IPS-20b (cell line): ENCODE data around the gene LAMA5.
A peak's percentile ranks its signal among the peaks of the same experiment; 100 is the strongest.
"Not testable (repeated sequence)": the region's sequence is repeated elsewhere in the genome, so short reads cannot be mapped to it uniquely, and the experiment has no call there.

ENCODE experiments used
- H3K27ac ChIP-seq: one replicate; pipeline ENCODE4 v1.5.1; 2013; ENCODE audit warnings: low read length
- H3K27me3 ChIP-seq: 2 replicates; pipeline ENCODE4 v1.6.1; 2013; ENCODE audit warnings: mild to moderate bottlenecking, low read length, inconsistent platforms; ENCODE audit not compliant: insufficient read depth
- H3K36me3 ChIP-seq: 2 replicates; pipeline ENCODE4 v1.6.1; 2013; ENCODE audit warnings: low read depth, mild to moderate bottlenecking, inconsistent platforms, low read length, moderate library complexity; ENCODE audit not compliant: insufficient read depth
- H3K4me1 ChIP-seq: 2 replicates; pipeline ENCODE4 v1.6.1; 2013; ENCODE audit warnings: mild to moderate bottlenecking, control low read depth, inconsistent platforms, low read length, moderate library complexity; ENCODE audit not compliant: insufficient read depth
- H3K4me3 ChIP-seq: 2 replicates; pipeline ENCODE4 v1.5.1; 2013; ENCODE audit warnings: mild to moderate bottlenecking, low read length, inconsistent platforms
- H3K9ac ChIP-seq: 2 replicates; pipeline ENCODE4 v1.6.1; 2013; ENCODE audit warnings: low read depth, mild to moderate bottlenecking, inconsistent platforms, low read length, moderate library complexity
- H3K9me3 ChIP-seq: 2 replicates; pipeline ENCODE4 v1.6.1; 2013; ENCODE audit warnings: mild to moderate bottlenecking, low read depth, low read length, inconsistent platforms; ENCODE audit not compliant: insufficient read depth

LAMA5 gene

GRCh38 chr20:62382306-62383198 is 15.4 kb upstream of the LAMA5 start:
- H3K27me3 ChIP-seq = no peaks in the 10 kb centered on the region
- H3K9ac ChIP-seq = no peak overlapping the region
- H3K27ac ChIP-seq = no peak overlapping the region
- no peak overlapping the region for H3K4me3 ChIP-seq
- no peaks in the 10 kb centered on the region for H3K9me3 ChIP-seq
- H3K36me3 ChIP-seq = peaks cover 12% of the 10 kb centered on the region
- no peaks in the 10 kb centered on the region; the same call in 1 of the 2 replicates for H3K4me1 ChIP-seq

DNA sequence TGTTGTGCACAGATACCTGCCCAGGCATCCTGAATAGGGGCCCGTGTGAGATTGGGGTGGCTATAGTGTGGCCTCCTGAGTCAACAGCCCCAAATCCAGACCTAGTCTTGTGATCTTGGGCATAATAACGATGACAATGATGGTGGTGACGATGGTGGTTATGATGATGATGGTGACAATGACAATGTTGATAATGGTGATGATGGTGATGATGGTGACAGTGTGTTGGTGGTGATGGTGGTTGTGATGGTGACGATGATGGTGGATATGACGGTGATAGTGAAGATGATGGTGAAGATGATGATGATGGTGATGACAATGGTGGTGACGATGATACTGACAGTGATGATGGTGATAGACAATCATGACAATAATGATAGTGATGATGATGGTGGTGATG is 14.7 kb upstream of the LAMA5 start:
- H3K4me1 ChIP-seq = peaks cover 4% of the 10 kb centered on the region; the same call in 1 of the 2 replicates
- H3K27ac ChIP-seq = no peak overlapping the region
- no peak overlapping the region for H3K9ac ChIP-seq
- peaks cover 8% of the 10 kb centered on the region for H3K36me3 ChIP-seq
- no peaks in the 10 kb centered on the region for H3K9me3 ChIP-seq
- H3K27me3 ChIP-seq = no peaks in the 10 kb centered on the region
- H3K4me3 ChIP-seq = no peak overlapping the region

DNA sequence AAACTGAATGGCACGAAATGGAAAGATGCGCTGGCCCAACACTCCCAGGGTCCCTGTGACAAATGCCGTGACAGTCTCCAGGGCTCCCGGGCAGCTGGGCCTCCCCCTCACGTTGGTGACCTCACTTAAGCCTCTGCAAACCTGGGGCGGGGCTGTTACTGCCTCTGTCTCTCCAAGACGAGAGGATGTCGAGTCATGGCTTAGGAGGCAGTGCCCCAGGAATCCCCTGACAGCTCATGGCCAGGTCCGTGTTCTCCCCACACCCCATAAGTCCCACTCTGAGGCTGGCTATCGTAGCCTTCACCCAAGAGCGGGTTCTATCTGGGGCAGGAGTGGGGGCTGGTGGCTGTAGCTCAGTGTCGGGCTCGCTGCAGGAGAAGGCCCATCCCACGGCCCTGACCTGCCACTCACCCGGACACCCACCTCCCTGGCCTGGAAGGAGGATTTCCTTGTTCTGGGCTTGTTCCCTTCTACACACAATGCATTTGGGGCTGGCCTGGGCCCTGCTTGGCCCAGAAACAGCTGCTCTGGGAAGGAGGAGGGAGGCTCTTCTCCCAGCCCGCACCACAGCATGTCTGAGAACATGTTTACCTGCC is 14.2 kb upstream of the LAMA5 start:
- Histone ChIP-seq H3K27ac (no peak overlapping the region), H3K9ac (no peak overlapping the region), H3K4me3 (no peak overlapping the region), H3K36me3 (peaks cover 8% of the 10 kb centered on the region), H3K9me3 (no peaks in the 10 kb centered on the region), H3K27me3 (no peaks in the 10 kb centered on the region), H3K4me1 (peaks cover 8% of the 10 kb centered on the region; the same call in 1 of the 2 replicates)

GRCh38 chr20:62378215-62378614 is 11.1 kb upstream of the LAMA5 start:
- no peaks in the 10 kb centered on the region for H3K9me3 ChIP-seq
- no peak overlapping the region for H3K27ac ChIP-seq
- H3K27me3 ChIP-seq = no peaks in the 10 kb centered on the region
- no peak overlapping the region for H3K9ac ChIP-seq
- H3K36me3 ChIP-seq = peaks cover 8% of the 10 kb centered on the region
- peaks cover 14% of the 10 kb centered on the region; the same call in 1 of the 2 replicates for H3K4me1 ChIP-seq
- H3K4me3 ChIP-seq = no peak overlapping the region

DNA sequence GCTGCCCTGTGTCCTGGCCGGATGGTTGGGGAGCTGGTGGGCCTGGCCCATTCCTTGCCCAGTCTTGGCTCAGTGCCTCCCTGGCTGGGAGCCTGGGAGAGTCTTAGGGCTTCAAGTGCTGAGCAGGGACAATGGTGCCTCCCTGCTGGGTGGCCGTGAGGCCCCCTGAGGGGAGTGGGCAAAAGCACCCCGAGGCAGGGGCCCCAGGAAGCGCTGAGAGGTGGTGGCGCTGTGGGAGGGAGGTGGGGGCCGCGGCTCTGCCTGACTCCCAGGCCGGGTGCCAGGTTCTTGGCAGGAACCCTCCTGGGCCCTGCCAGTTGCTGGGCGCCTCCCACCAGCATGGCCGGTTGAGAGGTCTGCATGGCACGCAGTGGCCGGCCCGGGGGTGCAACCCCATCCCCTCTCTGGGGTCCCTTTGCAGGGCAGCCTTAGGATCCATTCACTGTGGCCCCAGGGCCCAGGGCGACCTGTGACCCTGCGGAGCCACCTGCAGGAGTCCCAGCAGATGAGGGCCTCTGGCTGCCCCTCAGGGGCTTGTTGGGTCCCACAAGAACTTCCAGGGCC is 10.6 kb upstream of the LAMA5 start:
- Histone ChIP-seq H3K27me3 (no peaks in the 10 kb centered on the region), H3K9ac (no peak overlapping the region), H3K4me3 (no peak overlapping the region), H3K4me1 (peaks cover 14% of the 10 kb centered on the region; the same call in 1 of the 2 replicates), H3K9me3 (no peaks in the 10 kb centered on the region), H3K27ac (no peak overlapping the region), H3K36me3 (peaks cover 8% of the 10 kb centered on the region)

- Histone ChIP-seq H3K9ac (peak overlapping the region; percentile 67; the same call in 1 of the 2 replicates), H3K36me3 (peaks cover 5% of the 10 kb centered on the region), H3K27ac (peak overlapping the region; percentile 65), H3K9me3 (no peaks in the 10 kb centered on the region), H3K4me3 (no peak overlapping the region), H3K27me3 (no peaks in the 10 kb centered on the region), H3K4me1 (peaks cover 14% of the 10 kb centered on the region; the same call in 1 of the 2 replicates)
Measured at GRCh38 chr20:62377064-62377461, 10.0 kb upstream of the LAMA5 start.

DNA sequence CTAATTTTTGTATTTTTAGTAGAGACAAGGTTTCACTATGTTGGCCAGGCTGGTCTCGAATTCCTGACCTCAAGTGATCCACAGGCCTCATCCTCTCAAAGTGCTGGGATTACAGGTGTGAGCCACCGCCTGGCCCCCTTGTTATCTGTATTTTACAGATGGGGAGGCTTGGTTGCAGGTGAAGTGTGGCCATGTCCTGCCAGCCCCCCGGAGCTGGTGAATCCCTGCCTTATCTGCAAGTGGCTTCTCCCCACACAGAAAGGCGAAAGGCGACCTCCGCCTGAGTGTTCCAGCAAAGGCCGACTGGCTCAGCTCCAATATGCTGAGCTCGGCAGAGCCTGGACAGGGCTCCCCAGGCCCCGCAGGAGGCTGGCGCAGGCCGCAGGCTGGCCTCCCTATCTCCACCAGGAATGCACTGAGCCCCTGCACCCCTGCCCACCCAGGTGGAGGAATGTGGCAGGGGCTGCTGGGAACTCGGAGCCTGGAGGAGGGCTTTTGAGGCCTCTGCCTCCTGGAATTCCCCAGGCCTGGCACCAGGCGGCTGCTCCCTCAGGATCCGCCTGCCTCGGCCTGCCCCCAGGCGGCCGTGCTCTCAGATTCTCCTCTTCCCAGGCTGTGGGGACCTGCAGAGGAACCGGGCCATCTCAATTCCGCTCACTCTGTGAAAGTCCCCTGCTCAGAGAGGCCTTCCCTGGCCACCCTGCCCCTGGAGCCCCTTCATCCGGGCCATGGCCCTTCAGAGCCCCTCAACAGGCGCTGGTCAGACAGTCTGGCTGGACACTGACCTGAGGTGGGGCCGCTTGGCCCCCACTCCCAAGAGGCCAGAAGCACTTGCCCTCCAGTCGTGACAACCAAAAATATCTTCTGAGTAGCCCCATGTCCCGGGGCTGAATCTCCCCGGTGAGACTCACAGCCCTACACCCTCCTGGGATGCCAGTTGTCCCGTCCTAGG is 9.3 kb upstream of the LAMA5 start:
- H3K4me1 ChIP-seq = peaks cover 14% of the 10 kb centered on the region; the same call in 1 of the 2 replicates
- peak overlapping the region; percentile 65 for H3K27ac ChIP-seq
- no peaks in the 10 kb centered on the region for H3K27me3 ChIP-seq
- H3K36me3 ChIP-seq = no peaks in the 10 kb centered on the region
- H3K9me3 ChIP-seq = no peaks in the 10 kb centered on the region
- no peak overlapping the region for H3K4me3 ChIP-seq
- H3K9ac ChIP-seq = peak overlapping the region; percentile 67

DNA sequence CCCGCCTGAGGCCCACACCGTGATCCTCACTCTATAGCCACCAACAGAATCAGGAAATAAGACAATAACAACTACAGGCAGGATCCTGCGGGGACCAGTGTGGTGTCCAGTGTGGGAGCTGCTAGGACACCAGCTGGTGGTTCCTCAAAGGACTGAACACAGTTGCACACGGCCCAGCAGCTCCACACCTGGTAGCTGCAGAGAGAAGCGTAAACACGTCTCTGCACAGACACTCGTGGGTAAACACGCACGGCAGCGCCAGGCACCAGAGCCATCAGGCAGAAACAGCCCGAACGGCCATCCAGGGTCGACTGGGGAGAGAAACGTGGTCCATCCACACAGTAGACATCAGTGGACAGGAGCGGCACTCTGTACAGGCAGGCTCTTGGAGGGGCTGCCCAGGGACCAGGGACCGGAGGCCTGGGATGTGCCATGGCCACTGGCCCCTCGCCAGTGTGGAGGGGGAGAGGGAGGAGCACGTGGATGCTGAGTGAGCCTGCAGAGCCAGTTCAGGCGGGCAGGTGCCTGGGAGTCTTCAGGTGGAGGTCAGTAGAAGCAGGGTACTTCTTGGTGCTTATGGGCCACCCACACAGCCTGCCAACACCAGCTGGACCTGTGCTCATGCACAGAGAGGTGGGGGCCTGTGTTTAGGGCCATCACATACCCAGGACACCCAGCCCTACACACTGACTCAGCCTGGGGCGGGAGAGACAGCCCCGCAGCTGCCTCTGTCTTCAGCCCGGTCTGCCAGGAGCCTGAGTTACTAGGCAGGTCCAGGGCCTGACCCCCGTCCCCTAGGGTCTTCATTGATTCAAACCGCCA is 7.4 kb upstream of the LAMA5 start:
- no peaks in the 10 kb centered on the region for H3K9me3 ChIP-seq
- no peaks in the 10 kb centered on the region for H3K36me3 ChIP-seq
- H3K27ac ChIP-seq = no peak overlapping the region
- no peak overlapping the region for H3K9ac ChIP-seq
- peaks cover 29% of the 10 kb centered on the region for H3K4me1 ChIP-seq
- H3K4me3 ChIP-seq = no peak overlapping the region
- H3K27me3 ChIP-seq = no peaks in the 10 kb centered on the region

- H3K9ac ChIP-seq, H3K36me3 ChIP-seq, H3K9me3 ChIP-seq, H3K27me3 ChIP-seq, H3K4me3 ChIP-seq, H3K27ac ChIP-seq: not testable (repeated sequence)
- H3K4me1 ChIP-seq = peaks cover 34% of the 10 kb centered on the region
Measured at GRCh38 chr20:62373631-62374179, 6.6 kb upstream of the LAMA5 start.
